Fibroblast of upper back skin (primary cell): ENCODE data around the gene RANBP9.
A peak's percentile ranks its signal among the peaks of the same experiment; 100 is the strongest.

Source experiments
- DNase-seq: peaks from one replicate; pipeline ENCODE4 v3.0.0-alpha.2; 2013

The RANBP9 gene

DNA sequence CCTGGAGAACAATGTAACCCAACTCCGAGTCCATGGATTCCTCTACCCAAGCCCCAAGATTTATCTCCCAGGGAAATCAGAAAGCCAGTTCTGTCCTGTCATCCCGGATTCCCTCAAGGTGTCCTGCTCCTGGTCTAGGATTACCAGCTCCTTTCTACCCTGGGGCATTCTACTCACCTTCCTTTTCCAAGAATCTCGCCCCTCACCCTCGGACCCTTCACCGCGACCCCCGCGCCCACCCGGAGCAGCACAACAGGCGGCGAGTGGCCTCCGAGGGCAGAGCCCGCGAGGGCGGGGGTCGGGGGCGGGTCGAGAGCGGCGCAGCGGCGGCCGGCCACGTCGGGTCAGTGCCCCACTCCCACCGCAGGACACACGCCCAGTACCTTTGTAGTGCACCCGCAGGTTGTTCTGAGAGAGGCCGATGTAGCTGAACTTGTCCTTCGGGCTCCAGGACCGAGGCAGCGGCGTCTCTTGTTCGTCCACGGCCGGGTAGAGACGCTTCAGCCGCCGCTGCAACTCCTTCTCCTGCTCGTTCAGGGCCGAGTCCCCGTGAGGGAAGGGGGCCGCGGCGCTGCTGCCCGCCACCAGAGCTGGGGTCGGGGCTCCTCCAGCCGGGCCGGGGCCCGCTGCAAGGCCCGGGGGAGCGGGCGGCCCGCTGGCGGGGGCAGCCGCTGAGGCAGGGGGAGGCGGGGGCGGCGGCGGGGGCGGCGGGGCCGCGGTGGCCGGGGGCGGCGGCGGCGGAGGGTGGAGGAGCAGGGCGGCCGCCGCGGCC, 897 bp downstream of the RANBP9 start:
- DNase-seq = peak; percentile 7

DNA sequence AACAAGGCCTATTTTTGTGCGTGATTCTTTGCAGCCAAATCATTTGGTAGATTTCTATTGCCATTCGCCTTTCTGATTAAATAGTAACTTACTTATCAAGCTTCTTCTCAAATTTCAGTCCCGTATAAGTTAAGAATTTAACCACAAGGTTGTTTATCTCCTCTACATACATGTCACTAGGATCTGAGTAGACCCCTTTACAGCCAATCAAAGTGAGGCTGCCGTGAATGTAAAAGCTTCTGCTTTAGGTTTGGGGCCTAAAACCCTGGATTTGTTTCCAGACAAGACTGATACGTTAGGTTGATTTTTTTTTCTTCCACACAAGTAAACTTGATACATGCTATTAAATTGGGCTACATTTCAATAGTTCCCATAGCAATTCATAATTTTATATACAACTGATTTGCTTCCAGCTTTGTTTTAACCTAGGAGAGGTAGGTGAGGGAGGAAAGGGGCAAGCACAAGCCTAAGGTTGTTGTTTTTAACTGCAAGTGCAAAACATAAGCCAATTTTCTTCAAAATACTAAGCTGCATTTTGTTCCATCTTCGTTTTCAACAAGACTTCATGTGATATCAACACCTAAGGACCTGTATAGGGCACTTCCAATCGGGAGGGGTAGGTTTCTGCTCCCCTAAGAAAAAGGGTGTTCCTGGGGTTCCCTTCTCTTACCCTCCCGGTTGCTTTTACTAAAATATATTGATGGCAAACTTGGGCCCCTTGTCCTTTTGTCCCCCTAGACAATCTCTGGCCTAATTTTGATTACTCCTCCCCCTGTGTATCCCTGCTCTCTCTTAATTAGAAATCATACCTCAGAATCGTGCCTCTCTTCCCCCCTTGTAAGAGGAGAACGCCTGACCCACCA, 1.7 kb downstream of the RANBP9 start:
- DNase-seq = peak; percentile 57

DNA sequence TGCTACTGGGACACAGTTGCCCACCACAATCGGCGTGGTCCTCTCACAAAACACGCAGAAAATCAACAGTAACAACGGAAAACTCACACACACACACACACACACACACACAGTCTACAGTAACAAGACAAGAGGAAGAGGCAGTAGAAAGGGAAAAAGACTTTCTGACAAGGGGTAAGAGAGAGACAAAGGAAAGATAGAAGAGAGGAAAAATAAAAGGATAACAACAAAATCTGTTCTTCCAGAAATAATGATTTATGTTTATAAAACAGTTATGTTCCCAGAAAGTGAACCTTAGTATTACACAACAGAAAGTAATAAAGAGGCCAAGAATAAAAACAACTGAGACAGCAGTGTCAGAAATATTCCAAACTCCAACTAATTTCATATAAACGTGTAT, 2.9 kb downstream of the RANBP9 start:
- peak; percentile 8 for DNase-seq

DNA sequence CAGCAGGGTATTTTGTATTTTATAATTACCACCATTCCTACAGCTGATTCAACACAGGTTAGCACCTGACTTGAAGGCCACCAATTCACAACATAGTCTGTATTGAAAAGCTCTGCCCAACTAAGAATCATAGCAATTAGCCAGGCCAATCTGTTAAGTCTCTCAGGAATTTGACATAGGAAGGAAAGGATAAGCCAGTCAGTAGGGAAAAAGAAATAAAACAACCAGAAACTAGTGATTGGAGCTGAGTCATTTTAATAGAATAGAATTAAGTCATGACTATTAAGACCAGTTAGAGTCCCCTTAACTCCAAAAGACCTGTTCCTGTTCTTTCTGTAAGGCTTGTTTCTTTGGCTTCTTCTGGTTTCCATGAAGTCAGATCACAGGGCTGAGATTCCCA, 8.1 kb downstream of the RANBP9 start:
- DNase-seq = no peak

DNA sequence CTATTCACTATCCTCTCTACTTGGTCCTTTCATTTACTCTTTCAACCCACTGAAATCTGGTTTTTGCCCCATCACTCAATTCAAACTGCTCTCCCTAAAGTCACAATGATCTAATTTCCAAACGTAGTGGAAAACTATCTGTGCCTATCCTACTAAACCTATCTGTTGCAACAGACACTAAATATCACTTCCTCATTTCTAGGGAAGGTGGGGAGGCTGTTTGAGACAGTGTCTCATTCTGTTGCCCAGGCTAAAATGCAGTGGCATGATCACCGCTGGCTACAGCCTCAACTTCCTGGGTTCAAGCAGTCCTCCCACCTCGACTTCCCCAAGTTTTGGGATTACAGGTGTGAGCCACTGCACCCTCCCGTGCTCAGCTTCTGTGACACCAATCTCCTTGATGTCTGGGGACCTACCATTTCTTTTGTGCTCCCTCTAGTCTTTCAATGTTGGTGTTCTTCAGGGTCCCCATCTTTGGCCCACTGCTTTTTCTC, 8.8 kb downstream of the RANBP9 start:
- DNase-seq = no peak

DNA sequence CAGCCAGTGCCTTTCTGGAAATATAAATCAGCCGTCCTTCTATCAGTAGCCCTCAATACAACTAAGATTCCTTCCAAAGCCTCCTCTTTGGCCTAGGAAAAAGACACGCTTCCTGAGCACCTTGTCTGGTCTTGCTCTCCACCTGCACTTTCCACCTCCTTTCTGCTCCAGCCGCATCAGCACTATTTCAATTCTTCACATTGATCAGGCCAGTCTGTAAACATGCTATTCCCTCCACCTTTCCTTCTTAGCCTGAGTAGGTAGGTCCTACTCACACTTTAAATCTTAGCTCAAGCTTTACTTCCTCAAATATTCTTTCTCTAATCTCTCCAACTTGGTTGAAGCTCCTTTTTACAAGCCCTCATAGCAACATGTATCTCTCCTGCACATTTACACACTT, 11.4 kb downstream of the RANBP9 start:
- no peak for DNase-seq

DNA sequence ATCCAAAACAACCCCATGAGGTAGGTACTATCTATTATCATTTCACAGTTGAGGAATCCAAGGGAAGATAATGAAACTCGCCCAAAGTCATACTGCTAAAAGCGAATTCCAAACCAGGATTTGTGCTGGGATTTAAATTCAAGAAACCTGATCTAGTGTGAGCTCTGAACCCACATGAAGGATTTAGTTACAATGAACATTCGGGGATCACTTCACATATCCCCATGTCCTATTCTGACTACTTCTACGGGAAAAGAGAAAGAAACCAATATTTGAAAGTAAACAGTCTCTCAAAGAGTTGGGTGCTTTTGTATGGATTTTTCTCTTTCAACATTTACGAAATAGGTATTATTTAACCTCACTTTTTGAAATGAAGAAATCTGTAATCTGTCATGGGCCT, 12.9 kb downstream of the RANBP9 start:
- DNase-seq = no peak

DNA sequence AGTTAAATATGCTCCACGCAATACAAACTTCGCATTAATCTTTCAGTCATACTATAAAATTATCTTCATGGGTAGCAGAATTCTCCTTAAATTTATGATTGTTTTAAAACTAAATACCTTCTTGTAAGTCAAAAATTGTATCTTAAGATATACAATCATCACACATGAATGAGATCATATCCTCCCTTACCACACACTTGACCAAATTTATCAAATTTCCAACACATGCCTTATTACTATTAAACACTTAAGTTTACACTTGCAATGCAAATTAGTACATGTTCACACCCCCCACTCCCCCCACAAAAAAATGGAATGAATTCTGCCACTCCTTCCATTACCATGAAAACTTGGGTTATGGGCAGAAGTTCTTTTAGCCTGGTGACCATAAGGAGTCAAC, 13.8 kb downstream of the RANBP9 start:
- no peak for DNase-seq

DNA sequence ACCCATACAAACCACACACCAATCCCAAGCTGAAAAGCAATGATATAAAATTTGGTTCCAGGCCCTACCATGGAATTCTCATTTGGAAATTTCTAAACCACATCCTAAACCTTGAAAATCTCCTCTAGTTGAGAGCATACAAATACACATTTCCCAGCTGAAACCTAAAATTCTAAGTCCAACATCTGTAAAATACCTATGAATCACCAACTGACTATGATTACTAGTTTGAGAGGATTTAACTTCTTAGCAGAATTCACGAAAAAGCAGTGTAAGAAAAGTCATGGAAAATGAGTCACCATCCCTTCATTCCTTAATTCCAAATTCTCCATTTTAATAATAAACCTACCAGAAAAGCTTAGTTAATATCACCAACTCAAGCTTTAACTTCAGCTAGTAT, 15.4 kb downstream of the RANBP9 start:
- DNase-seq = peak; percentile 88

DNA sequence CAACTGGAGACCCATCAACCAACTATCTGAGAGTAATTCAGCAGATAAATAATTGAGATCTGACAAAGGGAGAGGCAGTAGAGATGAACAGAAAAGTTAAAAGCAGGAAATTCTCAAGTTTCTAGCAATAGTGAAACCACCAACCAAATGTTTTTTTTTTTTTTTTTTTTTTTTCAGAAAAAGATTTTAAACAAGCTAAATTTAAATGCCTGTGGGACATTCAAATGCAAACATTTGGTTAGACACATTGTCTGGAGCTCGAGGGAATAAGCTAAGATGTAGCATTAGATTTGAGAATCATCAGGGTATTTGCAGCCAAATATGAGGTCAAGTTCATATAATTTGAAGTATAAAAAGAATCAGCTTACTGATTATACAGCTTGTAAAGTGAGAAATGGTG, 16.4 kb downstream of the RANBP9 start:
- DNase-seq = peak; percentile 45

DNA sequence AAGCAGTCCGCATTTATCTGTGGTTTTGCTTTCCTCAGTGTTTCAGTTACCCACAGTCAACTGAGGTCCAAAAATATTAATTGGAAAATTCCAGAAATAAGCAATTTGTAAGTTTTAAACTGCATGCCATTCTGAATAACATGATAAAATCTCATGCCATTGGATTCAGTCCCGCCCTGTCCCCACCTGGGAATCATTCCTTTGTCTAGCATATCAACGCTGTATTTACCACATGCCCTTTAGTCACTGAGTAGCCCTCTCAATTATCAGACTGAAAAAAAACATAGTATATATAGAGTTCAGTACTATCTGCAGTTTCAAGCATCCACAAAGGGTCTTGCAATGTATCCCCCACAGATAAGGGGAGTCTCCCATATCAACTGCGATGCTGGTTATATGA, 17.1 kb downstream of the RANBP9 start:
- DNase-seq = peak; percentile 11

DNA sequence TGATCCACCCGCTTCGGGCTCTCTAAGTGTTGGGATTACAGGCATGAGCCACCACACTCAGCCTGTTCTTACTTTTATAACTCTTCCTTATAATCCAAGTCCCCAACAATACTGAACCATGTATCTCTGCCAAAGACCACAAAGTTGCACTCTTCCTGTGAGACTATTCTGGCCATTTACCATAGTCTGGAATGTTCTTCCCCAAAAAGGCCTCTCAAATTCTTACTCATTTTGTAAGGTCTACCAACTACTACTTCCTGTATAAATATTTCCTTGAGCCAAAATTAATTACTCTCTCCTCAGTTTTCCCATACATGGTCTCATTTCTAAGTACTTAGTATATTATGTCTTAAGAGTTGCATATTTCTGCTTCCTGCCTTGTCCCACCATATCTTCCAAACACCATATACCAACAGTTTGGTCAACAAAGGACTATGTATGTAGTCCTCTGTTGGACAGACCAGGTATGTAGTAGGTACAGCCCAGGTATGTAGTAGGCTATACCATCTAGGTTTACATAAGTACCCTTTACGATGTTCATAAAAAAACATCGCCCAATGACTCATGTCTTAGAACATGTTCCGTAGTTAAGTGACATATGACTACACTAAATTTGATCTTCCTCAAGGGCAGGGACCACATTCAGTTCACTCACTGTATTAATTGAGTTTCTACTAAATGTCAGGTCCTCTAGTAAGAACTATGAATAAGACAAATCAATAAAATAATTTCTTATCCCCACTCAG, 22.0 kb downstream of the RANBP9 start:
- peak; percentile 42 for DNase-seq

DNA sequence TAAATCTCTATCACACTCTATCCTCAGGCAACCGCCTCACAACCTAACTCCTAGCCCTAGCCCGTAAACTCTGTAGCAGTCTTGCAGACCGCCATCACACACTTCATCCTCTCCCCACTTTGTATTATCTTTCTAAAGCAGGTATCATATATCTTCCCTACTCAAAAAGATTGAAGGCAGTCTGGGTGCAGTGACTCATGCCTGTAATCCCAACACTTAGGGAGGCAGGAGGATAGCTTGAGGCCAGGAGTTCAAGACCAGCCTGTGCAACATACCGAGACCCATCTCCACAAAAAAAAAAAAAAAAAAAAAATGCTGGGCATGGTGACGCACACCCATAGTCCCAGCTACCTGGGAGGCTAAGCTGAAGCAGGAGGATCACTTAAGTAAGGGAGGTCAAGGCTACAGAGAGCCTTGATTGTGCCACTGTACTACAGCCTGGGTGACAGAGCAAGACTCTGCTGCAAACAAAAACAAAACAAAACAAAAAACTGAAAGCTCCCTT, 22.9 kb downstream of the RANBP9 start:
- no peak for DNase-seq

DNA sequence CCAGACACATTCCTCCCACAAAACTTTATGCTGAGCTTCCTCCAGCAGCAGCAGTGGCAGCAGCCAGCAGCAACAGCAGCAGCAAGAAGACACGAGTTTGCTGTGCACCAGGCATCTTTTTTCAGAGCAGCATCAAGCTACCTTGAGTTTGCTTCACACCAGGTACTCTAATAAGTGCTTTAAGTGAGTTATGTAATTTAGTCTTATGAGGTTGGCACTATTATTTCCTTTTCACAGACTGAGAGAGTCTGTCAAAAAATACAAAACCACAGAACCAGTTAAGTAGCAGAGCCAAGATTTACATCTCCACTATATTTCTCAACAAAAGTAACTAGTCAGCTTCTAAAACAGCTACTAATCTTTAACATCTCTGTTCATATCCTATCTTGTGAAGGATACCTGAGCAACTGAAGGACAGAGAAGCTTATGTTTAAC, 23.7 kb downstream of the RANBP9 start:
- no peak for DNase-seq

DNA sequence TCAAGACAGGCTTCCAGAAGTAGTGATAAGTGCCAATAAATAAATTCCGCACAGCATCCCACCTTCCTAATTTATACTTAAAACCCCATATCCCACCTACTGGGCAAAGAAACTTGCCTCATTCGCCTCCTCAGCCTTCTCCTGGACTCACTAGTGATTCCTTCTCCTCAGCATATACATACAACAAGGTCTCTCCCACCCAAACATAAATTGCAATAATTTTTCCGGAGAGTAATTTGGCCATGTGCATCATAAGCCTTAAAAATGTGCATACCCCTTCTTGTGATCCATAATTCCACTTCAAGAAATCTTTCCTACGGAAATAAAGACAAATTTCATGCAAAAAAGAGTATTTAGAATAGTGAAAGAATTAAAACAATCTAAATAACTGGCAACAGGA, 26.8 kb downstream of the RANBP9 start:
- DNase-seq = no peak

DNA sequence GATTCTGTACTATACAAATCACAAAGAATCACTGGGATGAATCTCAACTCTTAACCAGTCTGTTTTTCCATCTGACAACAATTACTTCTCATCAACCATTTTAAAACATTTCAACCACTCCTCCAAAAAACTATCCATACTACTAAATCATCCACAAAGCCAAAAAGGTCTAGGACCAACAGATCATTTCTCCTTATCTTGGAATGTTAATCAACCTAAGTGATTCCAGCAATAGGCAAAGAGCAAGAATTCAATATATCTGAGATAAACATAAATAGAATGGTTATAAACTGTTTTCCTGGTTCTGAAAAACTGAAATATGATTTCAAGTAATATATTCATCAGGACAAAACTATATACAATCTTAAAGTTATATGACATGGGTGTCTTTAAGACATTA, 28.6 kb downstream of the RANBP9 start:
- DNase-seq = no peak

DNA sequence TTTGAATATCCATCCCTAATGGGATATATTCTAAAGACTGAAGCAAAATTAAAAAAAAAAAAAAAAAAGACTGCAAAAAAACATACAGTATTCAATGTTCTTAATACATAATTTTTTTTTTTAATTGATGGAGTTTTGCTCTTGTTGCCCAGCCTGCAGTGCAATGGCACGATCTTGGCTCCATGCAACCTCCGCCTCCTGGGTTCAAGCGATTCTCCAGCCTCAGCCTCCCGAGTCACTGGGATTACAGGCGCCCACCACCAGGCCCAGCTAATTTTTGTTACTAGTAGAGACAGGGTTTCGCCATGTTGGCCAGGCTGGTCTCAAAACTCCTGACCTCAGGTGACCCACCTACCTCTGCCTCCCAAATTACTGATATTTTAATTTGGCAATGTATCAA, 29.3 kb downstream of the RANBP9 start:
- no peak for DNase-seq

DNA sequence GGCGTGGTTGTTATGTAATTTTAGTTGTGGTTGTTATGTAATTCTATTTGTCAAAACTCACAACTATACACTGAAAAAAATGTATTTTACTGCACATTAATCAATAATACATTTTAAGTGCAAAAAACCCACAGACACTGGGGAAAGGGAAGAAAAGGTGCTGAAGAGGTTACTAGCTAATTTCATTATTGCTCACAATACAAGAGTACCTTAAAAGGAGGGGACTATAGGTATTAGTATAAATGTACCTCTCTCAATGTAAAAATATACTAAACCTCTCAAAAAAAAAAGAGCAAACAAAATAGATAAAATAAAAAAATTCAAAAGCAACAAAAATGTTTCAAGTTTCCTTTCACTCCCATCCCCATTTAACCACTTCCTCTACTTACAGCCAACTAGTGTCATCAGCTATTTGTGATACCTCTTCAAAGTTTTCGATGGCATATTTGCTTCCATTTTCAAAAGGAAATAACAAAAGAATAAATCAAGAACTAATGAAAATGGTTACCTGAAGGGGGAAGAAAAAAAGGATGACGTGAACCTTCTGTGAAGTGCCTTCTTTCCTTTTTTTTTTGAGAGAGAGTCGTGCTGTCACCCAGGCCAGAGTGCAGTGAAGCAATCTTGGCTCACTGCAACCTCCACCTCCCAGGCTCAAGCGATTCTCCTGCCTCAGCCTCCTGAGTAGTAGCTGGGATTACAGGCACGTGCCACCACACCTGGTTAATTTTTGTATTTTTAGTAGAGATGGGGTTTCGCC, 30.2 kb downstream of the RANBP9 start:
- no peak for DNase-seq

DNA sequence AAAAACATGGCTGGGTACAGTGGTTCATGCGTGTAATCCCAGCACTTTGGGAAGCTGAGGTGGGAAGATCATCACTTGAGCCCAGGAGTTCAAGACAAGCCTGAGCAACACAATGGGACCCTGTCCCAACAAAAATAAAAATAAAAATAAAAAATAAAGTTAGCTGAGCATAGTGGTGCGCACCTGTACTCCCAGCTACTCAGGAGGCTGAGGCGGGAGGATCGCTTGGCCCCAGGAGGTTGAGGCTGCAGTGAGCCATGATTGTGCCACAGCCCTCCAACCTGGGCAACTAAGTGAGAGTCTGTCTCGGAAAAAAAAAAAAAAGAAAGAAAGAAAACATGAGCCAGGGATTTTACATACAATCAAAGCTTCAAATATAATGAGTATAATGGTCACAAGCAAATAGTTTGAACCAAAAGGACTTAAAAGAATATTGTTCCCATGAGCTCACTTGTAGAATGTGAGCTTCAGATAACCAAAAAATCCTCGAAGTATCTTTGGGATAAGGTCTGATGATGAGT, 31.1 kb downstream of the RANBP9 start:
- no peak for DNase-seq

DNA sequence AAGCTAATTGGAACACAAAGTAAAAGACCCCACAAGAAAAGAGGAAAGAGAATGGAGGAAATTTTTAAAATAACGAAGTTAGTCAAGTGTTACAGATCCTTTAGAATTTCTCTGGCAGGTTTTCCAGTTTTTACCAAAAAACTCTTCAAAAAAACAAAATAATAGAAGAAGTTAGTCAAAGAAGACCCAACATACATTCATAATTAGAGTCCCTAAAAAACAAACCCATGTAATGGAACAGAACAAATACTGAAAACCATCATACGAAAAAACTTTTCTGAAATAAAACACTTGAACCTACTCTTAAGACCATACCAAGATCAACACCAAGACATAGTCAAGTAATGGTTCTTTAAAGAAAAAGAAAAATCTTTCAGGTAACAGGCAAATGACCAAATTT, 31.6 kb downstream of the RANBP9 start:
- no peak for DNase-seq

DNA sequence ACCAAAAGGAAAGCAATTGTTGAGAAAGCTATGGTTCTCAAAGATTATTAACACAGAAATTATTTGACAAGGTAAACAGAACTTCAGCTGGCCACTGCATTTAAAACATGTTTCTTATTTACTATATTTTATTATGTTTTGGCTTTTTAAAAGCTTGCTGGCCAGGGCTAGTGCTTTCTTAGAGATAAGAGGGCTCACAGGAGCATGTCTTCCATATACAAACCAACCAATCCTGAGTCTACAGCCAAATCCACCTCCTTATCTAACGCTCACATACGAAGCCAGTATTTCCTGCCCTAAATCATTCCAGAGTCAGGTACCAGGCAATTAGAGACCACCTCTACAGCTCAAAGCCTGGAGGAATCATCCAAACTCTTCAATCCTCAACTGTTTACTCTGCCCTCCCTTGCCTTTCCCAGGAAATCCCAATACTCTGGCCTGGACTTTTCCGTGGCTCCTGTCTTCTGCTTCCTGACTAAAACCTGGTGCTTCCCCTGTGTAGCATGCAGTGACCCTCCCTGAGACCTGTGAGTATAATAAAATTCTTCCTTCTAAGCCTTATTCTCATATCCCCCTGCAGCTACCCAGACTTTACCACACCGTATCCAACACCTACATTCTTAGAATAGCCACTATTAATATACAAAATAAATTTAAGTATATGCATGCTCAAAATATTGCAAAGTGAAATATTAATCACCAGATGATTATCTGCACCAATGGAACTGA, 33.2 kb downstream of the RANBP9 start:
- no peak for DNase-seq

DNA sequence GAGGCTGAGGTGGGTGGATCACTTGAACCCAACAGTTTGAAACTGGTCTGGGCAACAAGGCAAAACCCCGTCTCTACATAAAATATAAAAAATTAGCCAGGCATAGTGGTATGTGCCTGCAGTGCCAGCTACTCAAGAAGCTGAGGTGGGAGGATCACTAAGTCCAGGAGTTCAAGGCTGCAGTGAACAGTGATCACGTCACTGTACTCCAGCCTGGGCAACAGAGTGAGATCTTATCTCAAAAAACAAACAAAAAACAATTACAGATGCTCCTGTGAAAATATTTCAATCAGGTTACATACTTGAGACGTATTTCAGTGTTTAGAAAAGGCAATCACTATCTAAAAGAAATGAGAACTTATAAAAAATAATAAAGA, 33.8 kb downstream of the RANBP9 start:
- no peak for DNase-seq
